Activated T-helper 1 cell treated with anti-CD3 and anti-CD28 coated beads, Interleukin-2, amount 50 U/mL, for 16 hours (primary cell): ENCODE data around the gene YY1.
"Not testable (repeated sequence)": the region's sequence is repeated elsewhere in the genome, so short reads cannot be mapped to it uniquely, and the experiment has no call there.

ENCODE experiments used
- DNase-seq, 2 donors: peaks; one replicate each; pipeline ENCODE4 v3.0.0-alpha.2; 2020; ENCODE audit warnings: low read depth in 1 of 2, low spot score in 1 of 2

YY1 gene

DNA sequence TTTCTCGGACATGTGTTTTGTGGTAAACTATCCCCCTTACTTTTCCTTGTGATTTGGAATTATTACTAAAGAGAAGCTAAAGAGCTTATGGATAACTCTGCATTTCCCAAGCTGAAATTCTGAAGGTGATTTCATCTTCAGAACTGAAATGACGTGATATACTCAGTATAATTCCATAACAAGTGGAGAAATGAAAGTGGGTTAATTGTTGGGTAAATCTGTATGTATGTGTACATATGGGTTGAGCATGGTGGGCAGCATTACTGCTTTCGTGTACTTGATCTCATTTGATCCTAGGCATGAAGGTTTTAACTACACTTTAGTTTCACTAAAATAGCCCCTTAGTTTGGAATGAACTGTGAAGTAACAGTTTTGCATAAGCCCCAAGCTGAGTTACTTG lies 4.1 kb downstream of the YY1 start:
- no peak for DNase-seq

DNA sequence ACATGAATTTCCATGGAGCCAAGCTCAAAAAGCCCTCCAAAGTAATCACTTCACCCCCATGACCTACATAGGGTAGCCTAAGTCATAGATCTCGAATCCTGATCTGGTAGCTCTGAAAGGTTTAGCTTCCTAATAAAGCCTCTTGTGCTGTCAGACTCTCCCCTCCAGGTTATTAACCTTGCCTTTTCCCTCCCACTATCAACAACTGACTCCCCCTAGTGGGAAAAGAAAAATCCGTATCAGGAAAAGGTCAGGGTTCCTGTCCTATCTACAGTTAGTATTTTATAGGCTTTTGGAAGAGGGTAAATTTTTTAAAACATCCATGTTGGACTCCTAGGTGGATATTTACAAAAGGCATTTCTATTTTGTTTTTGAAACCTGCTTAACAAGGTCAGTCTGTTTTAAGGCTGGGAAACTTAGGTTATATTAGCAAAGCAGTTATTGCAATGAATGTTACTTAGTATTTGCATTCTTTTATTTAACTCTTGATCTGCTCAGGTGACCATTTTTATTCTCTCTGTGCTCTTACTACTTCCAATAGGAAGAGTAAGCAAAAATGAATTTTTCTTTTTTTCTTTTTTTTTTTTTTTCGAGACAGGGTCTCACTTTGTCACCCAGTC lies 8.0 kb downstream of the YY1 start:
- no peak for DNase-seq

DNA sequence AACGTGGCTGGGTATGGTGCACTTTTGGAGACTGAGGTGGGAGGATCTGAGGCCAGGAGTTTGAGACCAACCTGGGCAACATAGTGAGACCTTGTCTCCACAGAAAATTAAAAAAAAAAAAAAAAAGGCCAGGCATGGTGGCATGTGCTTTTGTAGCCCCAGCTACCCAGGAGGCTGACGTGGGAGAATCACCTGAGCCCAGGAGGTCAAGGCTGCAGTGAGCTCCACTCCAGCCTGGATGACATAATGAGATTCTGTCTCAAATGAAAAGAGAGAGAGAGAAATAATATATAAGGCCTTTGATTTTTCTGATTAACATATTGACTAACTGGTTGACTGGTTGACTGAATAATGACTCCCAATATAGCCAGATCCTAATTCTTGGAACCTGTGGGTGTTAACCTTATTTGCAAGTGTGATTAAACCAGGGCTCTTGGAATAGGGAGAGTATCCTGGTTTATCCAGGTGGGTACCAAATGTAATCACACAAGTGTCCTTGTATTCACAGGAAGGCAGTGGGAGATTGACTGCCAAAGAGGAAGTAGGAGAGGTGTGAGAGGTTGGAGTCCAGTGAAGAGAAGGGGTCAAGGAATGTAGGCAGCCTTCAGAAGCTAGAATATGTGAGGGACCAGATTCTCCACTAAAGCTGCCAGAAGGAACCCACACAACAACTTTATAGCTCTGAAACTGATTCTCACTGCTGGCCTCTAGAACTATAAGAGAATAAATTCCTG lies 12.0 kb downstream of the YY1 start:
- DNase-seq: no peak

DNA sequence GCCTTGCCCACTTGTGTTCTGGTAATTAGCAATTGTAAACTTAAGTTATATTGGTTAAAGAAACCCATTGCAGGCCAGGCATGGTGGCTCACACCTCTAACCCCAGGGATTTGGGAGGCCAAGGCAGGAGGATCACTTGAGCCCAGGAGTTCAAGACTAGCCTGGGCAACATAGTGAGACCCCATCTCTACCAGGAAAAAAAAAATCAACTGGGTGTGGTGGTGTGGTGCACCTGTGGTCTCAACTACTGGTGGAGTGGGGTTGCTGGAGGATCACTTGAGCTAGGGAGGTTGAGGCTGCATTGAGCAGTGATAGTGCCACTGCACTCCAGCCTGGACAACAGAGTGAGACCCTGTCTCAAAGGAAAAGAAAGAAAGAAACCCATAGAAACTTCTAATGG lies 13.7 kb downstream of the YY1 start:
- DNase-seq: no peak

DNA sequence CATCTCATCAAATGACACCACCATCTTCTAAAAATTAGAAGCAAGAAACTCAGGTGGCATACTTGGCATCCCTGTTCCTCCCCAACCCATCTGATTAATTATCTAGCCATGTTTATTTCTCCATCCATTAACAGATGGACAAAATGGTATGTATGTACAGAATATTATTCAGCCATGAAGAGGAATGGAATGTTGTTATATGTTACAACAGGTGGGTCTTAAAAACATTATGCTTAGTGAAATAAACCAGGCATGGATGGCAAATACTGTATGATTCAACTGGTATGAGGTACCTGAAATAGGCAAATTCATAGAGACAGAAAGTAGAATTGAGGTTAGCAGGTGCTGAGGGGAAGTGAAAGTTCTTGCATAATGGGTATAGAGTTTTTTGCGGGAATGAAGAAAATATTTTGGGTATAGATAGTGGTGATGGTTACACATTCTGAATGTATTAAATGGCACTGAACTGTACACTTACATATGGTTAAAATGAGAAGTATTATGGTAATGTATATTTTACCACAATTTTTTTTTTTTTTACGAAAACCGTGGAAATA lies 17.5 kb downstream of the YY1 start:
- no peak for DNase-seq

DNA sequence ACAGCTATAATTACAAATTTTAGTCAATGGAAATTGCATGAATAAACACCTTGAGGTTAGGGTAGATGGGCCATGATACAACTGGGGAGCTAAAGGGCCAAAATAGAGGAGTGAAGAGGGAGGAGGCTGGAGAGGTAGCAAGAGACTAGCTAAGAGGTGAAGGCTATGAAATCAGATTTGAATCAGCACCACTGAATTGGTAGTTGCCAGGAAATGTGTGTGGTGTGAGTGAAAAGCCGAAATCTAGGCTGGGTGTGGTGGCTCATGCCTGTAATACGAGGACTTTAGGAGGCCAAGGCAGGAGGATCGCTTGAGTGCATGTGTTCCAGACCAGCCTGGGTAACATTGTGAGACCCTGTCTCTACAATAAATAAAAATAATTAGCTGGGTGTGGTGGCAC lies 22.7 kb downstream of the YY1 start:
- no peak for DNase-seq

DNA sequence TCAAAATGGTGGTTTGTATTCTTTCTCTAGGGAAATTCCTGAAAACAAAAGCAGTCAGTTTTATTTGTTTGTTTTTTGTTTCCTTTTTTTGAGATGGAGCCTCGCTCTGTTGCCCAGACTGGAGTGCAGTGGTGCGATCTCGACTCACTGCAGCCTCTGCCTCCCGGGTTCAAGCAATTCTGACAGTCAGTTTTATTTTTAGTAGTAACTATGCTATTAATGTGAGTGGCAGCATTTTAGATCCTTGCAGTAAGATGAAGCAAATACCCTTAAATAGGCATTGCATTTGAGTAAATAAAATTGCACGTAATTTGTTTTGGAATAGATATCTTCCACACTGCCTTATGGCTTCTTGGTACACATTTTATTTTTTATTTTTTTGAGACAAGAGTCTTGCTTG lies 23.6 kb downstream of the YY1 start:
- no peak for DNase-seq

DNA sequence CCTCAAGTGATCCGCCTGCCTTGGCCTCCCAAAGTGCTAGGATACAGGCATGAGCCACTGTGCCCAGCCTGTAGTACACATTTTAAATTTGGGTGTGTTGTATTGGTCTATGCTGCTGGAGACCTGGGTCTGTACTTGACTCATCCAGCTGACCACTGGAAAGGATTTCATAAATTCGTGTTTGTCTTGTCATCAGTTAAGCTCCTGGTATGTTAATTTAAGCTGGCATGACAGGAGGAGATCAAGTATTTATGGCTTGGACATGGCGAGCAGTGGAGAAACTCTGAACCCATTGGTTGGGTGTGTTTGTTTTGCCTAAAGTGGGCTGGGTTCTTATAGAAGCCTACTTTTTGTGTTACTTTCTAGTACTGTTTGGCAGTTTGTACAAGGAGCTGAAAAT lies 24.2 kb downstream of the YY1 start:
- DNase-seq: no peak

DNA sequence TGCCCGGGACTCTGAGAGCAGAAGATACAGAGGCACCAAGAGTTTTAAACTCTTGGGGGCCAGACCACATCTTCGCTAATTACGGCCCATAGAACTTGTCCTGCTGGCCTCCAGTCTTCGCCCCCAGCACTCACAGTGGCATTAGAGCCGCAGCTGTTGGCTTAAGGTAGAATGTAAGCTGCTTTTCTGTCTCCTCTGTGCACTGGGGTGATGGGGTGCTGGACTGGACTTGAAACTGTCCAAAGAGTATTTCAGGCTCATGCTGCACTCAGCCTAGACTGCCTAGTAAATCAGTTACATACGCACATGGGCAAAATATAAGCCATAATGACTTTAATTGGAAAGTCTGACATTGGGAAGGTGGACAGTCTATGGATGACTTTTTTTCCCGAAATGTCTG lies 29.0 kb downstream of the YY1 start:
- DNase-seq: no peak

DNA sequence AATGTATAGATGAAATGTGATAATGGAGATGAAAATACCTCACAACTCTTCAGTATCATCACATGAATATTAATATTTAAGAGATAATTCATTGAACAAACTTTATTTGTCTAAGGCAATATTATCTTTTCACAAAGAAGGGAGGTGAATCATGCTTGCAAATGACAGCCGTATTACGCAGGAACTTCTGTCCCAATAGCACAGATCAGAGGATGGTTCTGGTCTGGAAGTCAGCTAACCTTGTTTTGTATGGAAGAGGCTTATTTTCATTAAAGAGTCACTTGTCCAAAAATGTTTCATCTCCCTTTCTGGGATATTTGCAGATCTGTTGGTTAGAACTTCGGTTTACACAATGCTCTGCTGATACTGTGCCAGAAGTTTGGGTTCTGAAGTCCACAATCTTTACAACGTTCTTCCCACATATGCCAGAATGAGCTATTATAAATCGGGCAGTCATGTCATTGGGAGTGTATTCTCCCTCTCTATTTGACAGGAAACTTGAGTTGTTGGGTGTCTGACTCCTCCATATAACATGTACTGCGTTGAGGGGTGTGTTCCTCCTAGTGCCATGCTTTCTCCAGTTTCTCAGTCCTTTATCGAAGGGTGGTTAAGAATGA lies 29.8 kb downstream of the YY1 start:
- no peak for DNase-seq

DNA sequence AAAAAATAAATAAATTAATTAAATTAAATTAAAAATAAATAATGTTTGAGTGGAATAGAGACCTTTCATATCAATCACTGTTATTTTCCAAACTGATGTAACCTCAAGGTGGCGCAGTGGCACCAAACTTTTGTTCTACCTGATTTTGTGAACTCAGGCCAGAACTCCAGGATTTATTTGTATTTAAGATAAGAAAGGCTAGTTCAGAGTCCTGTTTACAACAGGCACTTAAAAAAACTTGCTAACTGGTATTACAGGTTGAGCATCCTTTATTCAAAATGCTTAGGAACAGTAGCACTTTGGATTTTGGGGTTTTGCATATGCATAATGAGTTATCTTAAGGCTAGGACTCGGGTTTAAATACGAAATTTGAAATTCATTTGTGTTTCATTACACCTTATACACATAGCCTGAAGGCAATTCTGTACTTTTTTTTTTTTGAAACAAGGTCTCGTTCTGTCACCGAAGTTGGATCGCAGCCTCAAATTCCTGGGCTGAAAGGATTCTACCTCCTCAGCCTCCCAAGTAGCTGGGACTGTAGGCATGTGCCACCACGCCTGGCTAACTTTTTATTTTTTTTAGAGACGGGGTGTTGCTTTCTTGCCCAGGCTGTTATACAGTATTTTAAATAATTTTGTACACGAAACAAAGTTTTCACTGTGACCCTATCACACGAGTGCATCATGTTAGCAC lies 32.4 kb downstream of the YY1 start:
- DNase-seq: no peak

DNA sequence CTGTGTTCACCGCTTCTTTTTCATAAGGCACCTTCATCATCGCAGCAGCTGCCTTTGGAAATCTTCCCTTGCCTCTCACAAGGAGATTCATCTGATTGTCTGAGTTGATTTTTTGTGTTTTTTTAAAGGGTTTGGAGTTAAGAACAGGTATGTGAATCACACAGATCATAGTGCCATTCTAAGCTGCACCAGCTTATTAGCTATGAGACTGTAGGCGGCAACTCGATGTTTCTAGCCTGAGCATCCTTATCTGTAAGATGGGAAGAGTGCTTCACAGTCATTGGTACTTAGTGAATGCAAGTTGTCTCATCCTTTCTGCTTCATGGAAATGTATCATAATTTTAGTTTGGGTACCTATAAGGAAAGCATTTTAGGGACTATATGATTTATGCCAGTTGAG lies 35.3 kb downstream of the YY1 start:
- no peak for DNase-seq

DNA sequence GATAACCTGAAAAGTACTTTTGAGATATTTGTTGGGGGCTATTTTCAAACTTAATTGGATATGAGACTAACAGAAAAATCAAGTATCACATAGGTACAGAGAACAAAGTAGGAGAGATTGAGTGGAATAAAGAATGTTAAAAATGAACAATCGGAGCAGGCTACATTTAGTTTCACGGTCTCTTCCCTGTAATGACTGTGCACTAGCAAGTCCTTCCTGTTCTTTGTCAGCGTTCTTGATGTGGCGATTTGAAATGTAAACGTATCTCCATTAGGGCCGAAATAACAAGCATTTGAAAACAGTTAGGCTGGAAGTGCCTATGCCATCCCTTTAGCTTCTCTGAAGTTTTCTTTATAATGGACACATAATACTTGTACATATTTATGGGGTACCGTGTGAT lies 36.3 kb downstream of the YY1 start:
- no peak for DNase-seq

DNA sequence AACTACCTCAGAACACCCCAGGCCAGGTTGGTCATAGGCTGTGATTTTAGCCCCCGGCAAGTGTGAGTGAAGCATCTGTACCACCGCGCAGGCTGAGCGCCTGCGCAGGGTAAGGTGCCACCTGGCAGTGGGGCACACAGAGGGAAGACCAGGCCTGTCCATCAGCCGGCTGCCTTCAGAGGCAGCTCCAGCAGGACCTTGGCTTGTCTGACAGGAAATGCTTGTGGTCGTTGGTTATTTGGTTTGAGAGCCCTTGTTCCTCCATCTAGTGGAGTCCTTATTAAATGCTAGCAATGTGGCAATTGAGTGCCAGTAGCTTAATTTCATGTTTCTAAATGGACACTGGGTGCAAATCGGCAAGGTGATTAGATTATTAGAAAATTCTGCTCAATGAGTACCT lies 39.8 kb downstream of the YY1 start:
- no peak for DNase-seq

DNA sequence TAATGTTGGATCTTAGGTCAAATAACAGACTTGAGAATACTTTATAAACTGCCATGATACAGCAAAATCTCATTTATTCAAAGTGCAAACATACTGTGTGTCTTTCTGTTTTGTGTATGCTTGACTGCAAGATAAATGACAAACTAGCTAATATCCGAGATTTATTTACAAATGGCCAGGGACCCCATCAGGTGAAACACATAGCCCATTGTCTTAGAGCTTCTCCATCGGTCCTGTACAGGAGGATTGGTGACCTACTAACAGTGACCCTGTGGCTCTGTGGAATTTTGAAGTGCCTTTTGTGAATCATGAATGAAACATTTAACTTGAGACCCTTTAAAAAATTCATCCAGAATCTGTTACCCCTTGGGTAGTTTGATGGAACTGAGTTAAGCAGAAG lies 40.2 kb downstream of the YY1 start:
- DNase-seq: no peak

DNA sequence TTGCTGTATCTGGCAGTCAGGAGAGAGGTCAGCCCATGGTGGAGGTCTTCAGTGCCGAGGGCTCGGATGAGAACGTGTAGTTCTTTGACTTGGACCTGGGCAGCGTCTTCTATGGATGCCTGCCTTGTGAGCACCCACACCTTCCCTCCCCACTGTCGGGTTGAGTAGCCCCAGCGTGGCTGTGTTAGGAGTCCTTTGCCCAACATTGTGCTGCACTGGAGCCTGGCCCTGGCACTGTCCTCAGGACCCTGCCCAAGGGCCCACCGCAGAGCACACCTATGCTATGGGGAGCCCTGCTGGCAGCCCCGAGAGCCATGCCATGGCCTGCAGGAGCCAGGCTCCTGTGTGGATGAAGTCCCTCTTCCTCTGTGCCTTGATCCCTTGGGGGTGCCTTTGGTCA lies 40.6 kb downstream of the YY1 start:
- no peak for DNase-seq

DNA sequence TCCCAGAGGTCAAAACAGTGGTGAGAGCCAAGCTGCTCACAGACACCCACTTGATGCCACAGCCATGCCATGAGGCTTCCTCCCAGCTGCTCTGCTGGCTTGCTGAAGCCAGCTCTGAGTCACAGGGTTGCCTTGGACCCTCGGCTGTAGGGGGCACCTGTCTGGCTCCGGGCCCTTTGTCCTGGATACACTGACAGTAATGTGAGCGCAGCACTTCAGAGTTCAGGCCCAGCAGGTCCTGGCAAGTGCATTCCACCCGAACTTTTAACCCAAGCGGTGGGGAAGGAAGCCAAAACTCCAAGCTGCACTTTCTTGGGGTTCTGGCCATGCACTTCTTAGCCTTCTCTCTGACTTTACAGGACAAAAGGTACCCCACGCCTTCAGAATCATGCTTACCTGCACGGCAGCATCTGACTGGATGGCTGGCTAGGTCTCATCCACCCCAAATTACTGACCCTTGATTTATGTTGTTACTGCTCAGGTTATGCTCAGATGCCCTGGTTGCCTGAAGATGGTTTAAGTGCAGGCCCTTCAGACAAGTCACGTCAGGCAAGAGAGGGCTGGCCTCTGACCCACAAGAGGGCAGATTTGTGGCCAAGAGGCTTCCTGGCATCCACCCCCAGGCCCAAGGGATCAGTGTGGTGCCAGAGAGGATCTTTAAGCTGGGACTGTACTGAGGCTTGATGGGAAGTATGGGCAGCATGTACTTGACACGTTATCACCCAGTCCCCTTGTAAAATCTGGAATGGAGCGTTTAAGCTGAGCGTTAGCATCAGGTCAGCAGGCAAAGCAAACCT lies 42.5 kb downstream of the YY1 start:
- no peak for DNase-seq

DNA sequence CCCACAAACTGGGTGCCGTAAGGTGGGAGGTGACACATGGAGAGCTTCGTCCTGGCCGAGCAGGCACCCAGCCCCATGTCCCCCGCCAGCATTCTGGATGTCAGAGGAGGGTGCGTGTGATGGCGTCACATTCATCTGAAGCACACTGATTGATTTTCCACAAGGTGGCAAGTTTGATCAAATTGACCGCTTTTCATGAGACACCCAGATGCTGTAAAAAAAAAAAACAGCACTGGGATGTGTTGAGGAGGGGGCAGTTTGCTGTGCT lies 43.1 kb downstream of the YY1 start:
- no peak for DNase-seq

DNA sequence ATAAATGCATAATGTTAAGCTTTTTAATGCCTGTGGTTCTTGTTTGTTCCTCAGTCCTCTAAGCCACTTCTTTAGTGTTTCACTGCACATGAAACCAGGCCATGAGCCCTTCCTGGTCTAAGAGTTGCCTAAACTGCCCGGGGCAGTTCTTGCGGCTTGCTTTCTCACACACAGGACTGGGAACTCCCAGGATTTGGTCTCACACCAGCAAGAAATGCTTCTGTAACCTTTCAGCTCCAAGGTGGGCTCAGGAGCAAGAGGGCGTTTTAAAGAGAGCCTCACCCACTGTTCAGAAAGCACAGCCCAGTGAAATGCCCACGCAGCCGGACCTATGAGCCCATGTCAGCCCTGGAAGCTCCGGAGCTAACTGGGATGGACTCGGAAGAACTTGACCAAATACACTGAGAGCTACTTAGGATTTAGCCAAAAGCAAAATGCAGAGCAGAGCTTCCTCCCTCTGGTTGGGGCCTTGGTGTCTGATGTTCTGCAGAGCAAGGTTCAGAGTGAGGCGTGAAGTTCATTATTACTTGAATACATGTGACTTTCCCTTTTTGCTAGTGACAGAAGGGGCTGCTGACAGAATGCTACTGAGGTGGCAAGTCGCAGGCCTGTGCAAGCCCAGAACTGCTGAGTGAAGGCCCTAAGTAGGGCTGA lies 43.9 kb downstream of the YY1 start:
- no peak for DNase-seq

DNA sequence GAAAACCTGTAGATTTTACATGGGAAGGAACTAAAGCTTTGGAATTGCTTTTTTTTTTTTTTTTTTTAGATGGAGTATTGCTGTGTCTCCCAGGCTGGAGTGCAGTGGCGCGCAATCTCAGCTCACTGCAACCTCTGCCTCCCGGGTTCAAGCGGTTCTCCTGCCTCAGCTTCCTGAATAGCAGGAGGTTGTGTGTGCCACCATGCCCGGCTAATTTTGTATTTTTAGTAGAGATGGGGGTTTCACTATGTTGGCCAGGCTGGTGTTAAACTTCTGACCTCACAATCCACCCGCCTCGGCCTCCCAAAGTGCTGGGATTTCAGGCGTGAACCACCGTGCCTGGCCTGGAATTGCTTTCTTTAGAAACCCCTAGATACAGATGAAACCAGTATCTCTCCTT lies 44.5 kb downstream of the YY1 start:
- not testable (repeated sequence) for DNase-seq
